Stimulated activated CD8-positive, alpha-beta memory T cell treated with anti-CD3 and anti-CD28 coated beads, Interleukin-15, amount 100 ng/mL, for 4 hours (primary cell): ENCODE results near the gene SLC45A1.

Experiments
- DNase-seq, 2 donors: peaks; one replicate each; pipeline ENCODE4 v3.0.0-alpha.2; 2020; ENCODE audit warnings: low read depth in 2 of 2

SLC45A1 gene

DNA sequence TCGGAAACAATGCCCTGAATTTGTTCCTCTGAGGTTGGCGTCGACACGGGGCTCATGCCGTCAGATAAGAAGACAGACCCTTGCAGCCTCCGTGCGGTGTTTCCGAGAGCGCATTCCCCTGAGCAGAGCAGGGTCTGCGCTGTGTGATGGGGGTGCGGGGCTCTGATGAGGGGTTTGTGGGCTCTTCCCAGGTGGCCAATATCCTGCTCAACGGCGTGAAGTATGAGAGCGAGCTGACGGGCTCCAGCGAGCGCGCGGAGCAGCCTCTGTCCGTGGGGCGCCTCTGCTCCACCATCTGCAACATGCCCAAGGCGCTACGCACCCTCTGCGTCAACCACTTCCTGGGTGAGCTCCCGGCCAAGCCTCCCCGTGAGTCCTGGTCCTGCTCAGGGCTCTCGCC lies 17.3 kb downstream of the SLC45A1 start:
- DNase-seq: no peak

DNA sequence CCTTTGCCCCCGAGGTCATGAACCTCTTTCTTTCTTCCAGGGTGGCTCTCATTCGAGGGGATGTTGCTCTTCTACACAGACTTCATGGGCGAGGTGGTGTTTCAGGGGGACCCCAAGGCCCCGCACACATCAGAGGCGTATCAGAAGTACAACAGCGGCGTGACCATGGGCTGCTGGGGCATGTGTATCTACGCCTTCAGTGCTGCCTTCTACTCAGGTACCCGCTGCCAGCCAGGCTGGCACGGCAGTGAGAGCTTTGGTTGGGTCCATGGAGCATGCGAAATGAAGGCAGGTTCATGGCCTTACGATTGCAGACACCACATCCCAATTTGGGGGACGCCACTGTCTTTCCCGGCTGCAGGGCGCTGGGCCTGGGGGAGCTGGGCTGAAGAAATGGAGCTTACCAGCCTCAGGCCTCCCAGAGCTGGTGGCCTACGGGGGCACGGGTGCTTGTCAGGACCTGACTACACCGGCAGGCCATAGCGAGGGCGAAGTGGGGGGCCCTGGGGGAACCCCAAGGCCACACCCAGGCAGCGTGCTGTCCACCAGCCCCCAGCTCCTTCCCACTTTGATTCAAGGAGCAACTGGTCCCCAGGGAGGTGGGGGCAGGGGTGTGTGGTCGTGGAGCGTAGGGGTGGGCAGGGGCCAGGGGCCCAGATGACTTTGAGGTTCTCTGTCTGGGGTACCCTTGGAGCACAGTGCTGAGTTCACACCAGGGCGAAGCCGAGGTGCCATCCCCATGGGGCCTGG lies 20.0 kb downstream of the SLC45A1 start:
- DNase-seq: no peak

DNA sequence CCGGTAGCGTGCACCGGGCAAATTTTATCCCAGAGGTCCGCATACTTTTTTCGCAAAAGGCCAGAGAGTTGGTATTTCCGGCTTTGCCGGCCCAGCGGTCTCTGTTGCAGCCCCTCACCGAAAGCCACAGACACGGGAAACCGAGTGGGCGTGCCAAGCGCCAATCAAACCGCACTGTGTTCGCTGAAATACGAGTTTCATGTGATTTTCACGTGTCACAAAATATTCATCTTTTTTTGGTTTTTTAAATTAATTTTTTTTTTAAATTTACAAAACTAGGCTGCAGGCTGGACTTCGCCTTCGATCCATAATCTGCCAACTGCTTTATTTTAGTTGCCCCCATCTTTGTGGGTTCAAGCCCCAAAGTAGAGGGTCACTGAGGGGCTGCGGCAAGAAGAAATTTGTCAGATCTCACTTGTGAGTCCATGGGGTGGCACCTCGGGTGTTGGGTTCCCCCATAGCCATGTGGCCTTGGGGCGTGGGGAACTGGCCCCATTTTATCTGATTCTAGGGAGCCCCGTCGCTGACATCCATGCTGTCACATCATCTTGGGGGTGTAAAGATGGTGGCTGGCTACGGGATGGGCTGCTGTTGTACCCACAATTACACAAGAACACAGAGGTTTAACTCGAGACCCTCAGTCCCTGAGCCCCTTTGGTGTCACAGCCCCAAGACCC lies 20.8 kb downstream of the SLC45A1 start:
- DNase-seq: no peak

DNA sequence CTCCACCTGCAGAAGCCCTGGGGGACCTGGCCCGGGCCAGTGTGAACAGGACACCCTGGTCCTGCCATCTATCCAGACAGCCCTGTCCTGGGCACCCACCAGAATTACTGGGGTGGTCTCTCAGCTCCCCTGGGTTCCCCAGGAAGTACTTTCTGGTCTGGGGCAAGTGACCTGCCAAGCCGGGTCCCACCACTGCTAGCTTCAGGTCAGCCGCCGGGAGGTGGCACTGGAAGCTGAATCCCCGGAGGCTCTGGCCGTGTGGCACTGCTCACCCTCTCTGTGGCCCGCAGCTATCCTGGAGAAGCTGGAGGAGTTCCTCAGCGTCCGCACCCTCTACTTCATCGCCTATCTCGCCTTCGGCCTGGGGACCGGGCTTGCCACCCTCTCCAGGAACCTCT lies 21.3 kb downstream of the SLC45A1 start:
- DNase-seq: no peak

DNA sequence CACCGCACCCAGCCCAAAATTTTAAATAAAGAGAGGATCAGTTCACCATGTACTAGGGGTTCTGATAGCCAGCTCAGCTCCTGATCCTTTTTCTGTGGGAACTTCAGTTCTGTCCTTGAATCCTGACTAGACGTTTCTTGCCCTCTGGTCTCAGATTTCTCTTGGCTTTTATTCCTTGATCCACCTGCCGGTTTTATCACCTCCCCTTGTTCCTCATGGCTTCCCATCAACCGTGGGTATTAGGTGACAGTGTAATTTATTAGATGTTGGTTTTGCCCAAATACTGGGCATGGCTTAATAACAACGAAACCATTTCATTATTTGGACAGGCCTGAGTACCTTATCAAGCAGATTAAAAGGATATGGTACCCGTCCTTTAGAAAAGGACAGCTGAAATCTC lies 22.5 kb downstream of the SLC45A1 start:
- no peak for DNase-seq

DNA sequence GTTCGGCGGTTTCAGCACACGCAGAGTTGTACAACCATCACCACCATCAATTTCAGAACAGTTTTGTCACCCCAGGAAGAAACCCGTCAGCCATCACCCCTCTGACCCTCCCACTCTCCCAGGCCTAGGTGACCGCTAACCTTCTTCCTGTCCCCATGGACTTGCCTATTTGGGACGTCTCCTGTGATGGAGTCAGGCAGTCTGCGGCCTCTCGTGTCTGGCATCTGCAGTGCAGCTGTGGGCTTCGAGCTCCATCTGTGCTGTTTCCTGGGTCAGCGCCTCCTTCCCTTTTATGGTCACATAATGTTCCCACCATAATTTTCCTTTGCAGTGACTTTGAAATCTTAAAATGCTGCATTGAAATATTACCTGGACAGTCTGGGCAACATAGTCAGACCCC lies 24.4 kb downstream of the SLC45A1 start:
- DNase-seq: no peak

DNA sequence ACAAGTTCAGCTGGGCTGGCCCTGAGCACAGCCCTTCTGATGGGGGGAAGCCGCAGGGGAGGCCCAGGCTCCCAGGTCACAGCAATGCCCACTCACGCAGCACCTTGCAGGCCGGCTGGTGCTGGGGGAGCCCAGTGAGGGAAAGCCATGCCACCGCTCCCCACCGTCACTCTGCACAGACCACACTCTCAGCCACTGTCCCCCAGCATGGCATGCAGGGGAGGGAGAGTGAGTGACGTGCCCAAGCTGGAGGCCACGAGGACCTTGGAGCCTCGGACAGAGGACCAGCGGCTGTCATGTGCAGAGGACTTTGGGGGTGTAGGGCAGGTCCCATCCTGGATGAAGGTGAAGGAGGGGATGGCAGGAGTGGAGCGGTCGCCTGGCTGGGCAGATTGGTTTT lies 25.1 kb downstream of the SLC45A1 start:
- no peak for DNase-seq

DNA sequence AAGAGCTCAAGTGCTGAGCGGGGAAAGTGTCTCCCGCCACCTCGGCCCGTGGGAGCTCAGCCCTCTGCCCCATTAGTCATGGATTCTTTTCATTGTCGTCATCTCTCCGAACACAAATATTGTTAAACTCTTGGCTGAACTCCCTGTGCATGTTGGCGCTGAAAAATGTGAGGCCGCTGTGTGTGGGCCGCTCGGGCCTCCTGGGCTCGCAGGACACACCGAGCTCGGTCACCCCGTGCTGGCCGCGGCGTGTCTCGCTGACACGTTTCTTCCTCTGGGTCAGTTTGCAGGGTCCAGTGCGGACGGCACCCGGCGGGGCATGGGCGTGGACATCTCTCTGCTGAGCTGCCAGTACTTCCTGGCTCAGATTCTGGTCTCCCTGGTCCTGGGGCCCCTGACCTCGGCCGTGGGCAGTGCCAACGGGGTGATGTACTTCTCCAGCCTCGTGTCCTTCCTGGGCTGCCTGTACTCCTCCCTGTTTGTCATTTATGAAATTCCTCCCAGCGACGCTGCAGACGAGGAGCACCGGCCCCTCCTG lies 25.6 kb downstream of the SLC45A1 start:
- no peak for DNase-seq

DNA sequence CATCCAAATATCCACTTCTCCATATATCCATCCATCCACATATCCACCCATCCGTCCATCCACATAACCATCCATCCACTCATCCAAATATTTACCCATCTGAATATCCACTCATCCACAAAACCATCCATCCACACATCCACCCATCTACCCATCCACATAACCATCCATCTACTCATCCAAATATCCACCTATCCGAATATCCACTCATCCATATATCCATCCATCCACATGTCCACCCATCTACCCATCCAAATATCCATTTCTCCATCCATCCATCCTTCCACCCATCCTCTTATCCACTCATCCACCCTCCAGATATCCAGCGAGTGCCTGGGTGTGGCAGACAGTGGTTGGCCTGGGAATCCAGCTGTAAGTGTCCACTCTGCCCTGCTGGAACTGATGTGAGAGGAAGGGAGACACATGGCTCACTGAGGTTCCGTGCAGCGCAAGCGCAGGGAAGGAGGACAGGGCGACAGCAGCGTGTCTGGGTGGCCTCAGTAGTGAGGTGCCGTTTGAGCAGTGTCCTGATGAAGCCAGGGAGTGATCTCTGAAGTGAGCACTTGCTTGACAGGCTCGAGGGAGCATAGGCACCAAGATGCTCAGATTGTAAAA lies 27.1 kb downstream of the SLC45A1 start:
- DNase-seq: no peak

DNA sequence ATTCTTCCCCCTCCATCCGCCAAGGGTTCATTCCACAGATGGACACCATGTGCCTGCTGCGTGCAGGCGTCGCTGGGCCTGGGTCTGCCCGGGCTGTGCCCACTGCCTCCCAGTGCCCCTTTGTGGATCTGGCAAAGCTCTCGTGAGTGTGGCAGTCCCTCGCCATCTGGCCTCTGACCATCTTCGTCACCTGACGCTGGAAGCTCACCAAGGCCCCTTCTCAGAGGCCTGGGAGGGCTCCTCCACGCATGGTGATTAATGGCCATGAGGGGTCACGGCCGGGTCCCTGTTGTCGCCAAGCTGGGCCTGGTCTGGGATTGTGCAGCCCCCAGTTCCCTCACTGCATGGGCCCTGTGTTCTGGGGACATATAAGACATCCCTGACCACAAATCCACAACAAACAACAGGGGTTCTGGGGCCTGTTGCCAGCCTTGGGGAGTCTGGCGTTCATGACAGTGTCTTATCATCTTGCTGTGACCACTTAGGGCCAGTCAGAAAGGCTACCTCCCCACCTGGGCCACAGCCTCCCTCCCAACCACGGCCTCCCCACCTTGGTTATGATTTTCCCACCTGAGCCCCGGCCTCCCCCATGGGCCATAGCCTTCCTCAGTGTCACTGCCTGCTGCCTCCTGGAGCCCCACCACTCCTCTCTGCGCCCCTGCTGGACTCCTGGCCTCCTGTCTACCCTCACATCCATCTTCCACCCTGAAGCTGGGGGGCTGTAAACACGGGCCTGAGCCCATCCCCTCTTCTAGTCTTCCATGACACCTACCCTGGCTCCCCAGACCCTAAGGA lies 27.9 kb downstream of the SLC45A1 start:
- DNase-seq: no peak

DNA sequence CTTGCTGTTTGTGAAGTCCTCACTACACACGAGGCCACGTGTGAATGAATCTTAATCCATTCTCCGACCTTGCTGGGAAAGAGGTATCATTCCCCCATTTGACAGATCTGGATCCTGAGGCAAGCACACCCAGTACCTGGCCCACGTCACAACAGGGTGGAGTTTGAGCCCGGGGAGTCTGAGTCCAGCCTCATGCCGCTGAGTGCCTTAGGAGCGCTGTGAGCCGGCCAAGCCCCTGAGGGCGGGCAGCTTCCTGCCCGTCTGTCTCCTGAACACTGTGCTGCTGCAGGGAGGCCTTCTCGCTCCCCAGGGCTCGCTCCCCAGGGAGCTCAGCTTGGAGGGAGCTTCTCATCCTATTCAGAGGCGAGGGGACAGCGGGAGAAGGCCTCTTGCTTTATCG lies 29.7 kb downstream of the SLC45A1 start:
- no peak for DNase-seq

DNA sequence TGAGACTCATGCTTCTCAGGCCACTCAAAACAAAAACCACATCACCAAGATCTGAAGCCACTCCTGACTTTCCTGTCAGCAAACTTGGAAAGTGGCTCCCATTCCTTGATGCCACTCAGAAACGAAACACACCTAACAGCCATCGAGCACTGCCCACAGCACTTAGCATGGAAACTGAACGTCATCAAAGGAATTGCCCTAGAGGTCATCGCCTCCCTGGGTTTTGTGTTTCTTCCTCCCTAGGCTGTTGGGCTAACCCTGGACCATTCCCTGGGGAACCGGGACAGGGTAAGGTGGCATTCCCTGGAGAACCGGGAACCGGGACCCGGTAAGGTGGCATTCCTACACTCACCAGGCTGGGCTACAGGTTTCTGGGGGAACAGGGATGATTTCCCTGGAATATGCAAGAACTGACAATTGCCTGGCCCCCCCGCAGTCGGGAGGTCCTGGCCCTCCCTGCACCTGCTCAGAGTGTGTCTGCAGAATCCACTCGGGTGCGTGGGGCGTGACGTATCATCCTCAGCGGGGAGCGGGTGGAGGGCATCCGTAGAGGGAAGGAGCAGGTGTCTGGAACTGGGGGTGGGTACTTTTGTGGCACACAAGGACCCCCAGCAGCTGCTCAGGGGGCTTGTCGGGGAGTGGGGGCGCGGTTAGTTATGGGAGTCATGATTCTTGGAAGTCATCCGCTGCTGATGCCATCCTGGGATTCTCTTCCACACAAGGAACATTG lies 30.3 kb downstream of the SLC45A1 start:
- no peak for DNase-seq

DNA sequence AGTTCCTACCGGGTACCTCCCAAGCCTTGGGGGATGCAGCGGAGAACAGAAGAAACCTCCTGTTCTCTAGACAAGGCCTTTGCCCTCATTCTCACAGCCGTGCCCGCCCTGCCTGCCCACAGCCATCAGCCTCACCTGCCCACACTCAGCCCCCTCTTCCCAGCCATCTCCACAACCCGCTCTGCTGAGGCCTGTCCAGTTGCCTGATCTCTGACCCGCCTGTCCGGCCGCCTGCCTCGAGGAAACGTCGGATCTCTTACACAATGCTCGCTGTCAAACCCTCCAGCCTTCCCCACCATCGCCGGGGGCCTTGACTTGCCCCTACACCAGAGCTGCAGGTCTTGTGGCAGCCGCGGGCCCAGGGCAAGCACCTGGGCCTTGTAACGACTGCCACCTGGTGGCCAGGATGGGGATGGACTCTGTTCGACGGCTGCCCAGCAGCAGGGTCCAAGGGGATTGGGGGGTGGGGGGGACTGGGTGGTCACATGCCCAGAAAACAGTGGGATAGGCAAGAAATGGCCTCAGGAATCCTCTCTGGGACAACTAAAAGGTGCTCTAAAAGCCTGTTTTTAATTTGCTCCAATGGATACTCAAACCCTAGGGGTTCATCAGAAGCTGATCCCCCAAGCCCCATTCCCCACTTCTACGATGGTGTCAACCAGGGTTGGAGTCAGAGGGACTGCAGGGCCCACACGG lies 31.0 kb downstream of the SLC45A1 start:
- peak; percentile 18 to 36 for DNase-seq

DNA sequence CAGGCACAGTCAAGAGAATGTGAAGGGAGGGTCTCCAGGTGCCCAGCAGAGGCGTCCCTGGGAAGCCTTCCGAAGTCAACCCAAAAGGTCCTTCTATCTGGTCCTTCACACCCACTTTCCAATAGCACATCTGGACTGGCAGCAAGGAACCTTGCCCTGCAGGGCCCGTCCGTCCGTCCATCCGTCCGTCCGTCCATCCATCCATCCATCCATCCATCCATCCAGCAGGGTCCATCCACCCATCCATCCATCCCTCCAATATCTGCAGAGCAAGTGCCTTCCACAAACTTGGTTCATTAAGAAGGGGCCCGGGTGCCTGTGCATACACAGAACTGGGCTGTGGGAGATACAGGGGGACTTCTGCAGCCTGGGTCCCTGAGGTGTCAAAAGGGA lies 31.6 kb downstream of the SLC45A1 start:
- no peak for DNase-seq

DNA sequence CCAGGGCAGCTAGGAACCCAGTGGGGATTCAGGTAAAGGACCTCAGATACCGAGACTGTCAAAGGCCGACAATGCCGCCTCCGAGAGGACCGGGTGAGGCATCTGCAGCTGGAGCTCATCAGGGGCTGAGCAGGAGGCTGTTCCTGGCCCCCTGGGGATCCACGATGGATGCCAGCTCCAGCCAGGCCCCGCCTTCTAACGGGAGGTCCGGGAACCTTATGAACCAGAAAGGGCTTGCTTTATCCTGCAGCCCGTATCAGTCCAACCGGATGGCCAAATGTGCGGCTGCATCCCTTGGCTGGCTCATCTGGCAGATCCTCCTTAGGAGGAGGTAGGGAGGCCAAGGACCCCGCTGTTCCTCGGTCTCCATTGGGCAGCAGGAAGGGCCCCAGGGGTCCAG lies 32.0 kb downstream of the SLC45A1 start:
- DNase-seq: no peak

DNA sequence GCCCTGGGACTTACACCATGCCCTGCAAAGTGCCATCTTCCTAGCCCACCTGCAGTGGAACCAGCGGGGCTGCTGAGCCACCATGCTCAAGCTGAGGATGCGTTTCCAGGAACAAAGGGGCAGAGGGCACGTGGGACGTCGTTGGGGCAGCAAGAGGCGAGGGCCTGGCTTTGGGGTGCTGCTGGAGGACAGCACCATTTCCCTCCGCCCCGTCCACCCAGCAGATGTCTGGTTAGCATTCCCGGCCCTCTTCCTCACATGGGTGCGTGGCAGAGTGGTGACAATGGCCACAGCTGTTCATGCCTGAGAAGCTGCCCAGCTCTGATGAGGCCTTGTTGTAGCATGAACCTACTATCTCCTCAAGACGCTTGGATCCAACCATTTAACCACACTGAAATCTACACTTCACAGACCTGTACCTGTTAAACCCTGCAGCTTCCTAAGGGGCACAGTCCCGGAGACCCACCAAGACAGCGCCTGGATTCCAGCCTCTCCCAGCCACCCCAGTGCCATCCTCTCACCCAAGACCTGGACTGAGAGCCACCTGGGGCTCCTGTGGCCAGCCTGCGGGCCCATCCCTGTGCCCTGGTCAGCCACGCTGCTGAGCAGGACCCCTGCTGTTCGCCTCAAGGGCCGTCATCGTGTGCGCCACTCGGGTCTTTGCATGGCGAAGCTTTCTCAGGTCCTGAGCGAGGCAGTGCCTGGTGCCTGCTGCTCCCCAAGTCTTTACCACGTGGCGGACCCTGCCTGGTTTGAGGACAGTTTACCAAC lies 33.2 kb downstream of the SLC45A1 start:
- DNase-seq: no peak

DNA sequence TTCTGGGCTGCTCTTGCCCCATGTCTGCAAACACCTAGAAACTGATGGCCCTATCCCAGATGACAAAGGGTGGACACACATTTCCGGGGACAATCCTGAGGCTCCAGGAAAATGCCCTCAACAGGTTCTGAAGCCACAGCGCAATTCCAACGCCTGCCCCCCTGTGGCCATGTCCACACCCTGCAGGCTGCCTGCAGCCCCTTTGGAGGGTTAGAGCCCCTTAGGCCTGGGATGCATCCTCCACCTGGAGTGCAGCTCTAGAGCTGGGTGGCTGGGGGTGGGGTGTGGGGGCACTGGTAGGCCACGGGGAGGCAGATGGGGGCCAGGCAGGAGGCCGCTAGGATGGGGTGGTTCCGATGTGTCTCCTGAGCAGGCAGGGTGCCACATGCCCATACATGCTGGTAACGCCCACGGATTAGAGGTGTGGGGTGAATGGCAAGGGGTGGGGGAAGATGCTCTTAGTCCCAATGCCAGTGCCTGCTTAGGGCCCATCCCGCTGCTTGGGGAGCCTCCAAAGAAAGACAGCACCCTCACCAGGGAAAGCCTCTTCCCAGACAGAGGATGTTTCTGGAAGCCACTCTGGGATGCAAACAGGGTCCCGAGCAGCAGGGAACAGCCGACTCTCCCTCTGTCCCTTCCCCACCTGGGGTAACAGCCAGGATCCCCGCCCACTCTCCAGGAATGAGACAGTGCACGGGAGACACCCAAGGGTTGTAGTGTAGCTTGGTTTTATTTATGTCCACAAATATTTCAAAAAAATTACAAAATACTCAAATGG lies 34.0 kb downstream of the SLC45A1 start:
- DNase-seq: no peak

DNA sequence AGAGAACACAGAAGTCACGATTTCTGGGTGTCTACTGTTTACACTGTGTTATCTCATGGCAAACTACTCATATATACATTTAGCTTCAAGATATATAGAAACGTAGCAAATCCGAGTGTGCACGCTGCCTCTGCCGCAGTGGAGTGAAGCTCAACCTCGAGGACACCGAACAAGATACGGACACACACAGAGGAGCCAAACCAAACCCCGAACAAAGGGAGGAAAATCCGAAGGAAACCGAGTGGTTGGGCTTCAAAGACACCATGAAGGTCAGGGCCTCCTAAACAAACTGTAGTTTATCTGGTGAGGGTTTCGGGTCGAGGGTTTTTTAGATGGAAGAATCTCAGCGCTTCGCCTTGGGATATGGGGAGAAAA lies 34.5 kb downstream of the SLC45A1 start:
- DNase-seq: no peak
